ENCODE results near the gene AHDC1.
A peak's percentile ranks its signal among the peaks of the same experiment; 100 is the strongest.
"Not testable (repeated sequence)": the region's sequence is repeated elsewhere in the genome, so short reads cannot be mapped to it uniquely, and the experiment has no call there.

The AHDC1 gene

GRCh38 chr1:27548858-27549719 lies 54.9 kb downstream of the AHDC1 start:
- DNase-seq: no peak

- DNase-seq: no peak
Measured at GRCh38 chr1:27548136-27548853, 55.6 kb downstream of the AHDC1 start.

- DNase-seq: no peak
Measured at GRCh38 chr1:27547220-27548116, 56.5 kb downstream of the AHDC1 start.

GRCh38 chr1:27545876-27546275 lies 58.1 kb downstream of the AHDC1 start:
- DNase-seq: no peak

GRCh38 chr1:27545271-27545670 lies 58.7 kb downstream of the AHDC1 start:
- DNase-seq: peak; percentile 59

- DNase-seq: no peak
Measured at GRCh38 chr1:27544834-27545233, 59.1 kb downstream of the AHDC1 start.

- no peak for DNase-seq
Measured at GRCh38 chr1:27543284-27543683, 60.7 kb downstream of the AHDC1 start.

- DNase-seq: no peak
Measured at GRCh38 chr1:27542463-27543273, 61.3 kb downstream of the AHDC1 start.

- no peak for DNase-seq
Measured at GRCh38 chr1:27539901-27540861, 63.8 kb downstream of the AHDC1 start.

GRCh38 chr1:27538793-27539192 lies 65.2 kb downstream of the AHDC1 start:
- no peak for DNase-seq

GRCh38 chr1:27538305-27538676 lies 65.7 kb downstream of the AHDC1 start:
- DNase-seq: not testable (repeated sequence)

GRCh38 chr1:27536767-27537166 lies 67.2 kb downstream of the AHDC1 start:
- peak; percentile 73 for DNase-seq

- DNase-seq: peak; percentile 52
Measured at GRCh38 chr1:27536010-27536757, 67.8 kb downstream of the AHDC1 start.

- DNase-seq: no peak
Measured at GRCh38 chr1:27535386-27535785, 68.6 kb downstream of the AHDC1 start.

GRCh38 chr1:27531959-27532685 lies 71.8 kb downstream of the AHDC1 start:
- DNase-seq: no peak

- DNase-seq: no peak
Measured at GRCh38 chr1:27530192-27530591, 73.8 kb downstream of the AHDC1 start.

GRCh38 chr1:27529704-27530018 lies 74.3 kb downstream of the AHDC1 start:
- DNase-seq: no peak

- peak; percentile 54 for DNase-seq
Measured at GRCh38 chr1:27528818-27529703, 74.9 kb downstream of the AHDC1 start.

All from midbrain (tissue), 1 donor.